ENCODE measurements around the gene SPATA33. TPM values are rescaled to one million over a fixed set of nuclear protein-coding genes. Genes with fewer than 3 reads are reported as not detected.
"Not testable (repeated sequence)": the region's sequence is repeated elsewhere in the genome, so short reads cannot be mapped to it uniquely, and the experiment has no call there.

Gene SPATA33
- total RNA-seq, 1 donor from 2014 or later: 42.6 TPM

GRCh38 chr16:89693931-89694783 lies 36.5 kb downstream of the SPATA33 start:
- peak overlapping the region; percentile 57 for H3K4me3 Mint-ChIP-seq
- peaks cover 3% of the 10 kb centered on the region for H3K4me1 Mint-ChIP-seq
- no peaks in the 10 kb centered on the region for H3K9me3 Mint-ChIP-seq
- no peak overlapping the region for H3K27ac Mint-ChIP-seq (ENCODE audit: unreplicated experiment)
- DNase-seq (ENCODE audit: low read depth, low spot score): no peak
- H3K36me3 Mint-ChIP-seq (ENCODE audit: low read depth): peaks cover 6% of the 10 kb centered on the region
- TF ChIP-seq CTCF (conservative IDR thresholded peaks at IDR 0.05): no peak
- no peaks in the 10 kb centered on the region for H3K27me3 Mint-ChIP-seq (ENCODE audit: low read depth)

- Mint-ChIP-seq H3K4me3 (peak overlapping the region; percentile 72), H3K27ac (ENCODE audit: unreplicated experiment) (peak overlapping the region; percentile 35)
- H3K9me3 Mint-ChIP-seq; H3K36me3 Mint-ChIP-seq (ENCODE audit: low read depth); H3K27me3 Mint-ChIP-seq (ENCODE audit: low read depth); H3K4me1 Mint-ChIP-seq; DNase-seq (ENCODE audit: low read depth, low spot score): not testable (repeated sequence)
Observed at GRCh38 chr16:89694784-89695085, 37.1 kb downstream of the SPATA33 start.

- peak overlapping the region; percentile 72 for H3K4me3 Mint-ChIP-seq
Observed at GRCh38 chr16:89695086-89695874, 37.6 kb downstream of the SPATA33 start.

GRCh38 chr16:89695875-89696669 lies 38.4 kb downstream of the SPATA33 start:
- H3K36me3 Mint-ChIP-seq (ENCODE audit: low read depth): peaks cover 7% of the 10 kb centered on the region
- no peaks in the 10 kb centered on the region for H3K27me3 Mint-ChIP-seq (ENCODE audit: low read depth)
- TF ChIP-seq CTCF (conservative IDR thresholded peaks at IDR 0.05): no peak
- no peak overlapping the region for H3K27ac Mint-ChIP-seq (ENCODE audit: unreplicated experiment)
- peaks cover 12% of the 10 kb centered on the region for H3K4me1 Mint-ChIP-seq
- H3K9me3 Mint-ChIP-seq: no peaks in the 10 kb centered on the region
- no peak for DNase-seq (ENCODE audit: low read depth, low spot score)
- no peak overlapping the region for H3K4me3 Mint-ChIP-seq

More at GRCh38 chr16:89695086-89695874, 37.6 kb downstream of the SPATA33 start:
- Mint-ChIP-seq H3K36me3 (ENCODE audit: low read depth) (peaks cover 7% of the 10 kb centered on the region), H3K4me1 (peaks cover 12% of the 10 kb centered on the region), H3K9me3 (no peaks in the 10 kb centered on the region), H3K27me3 (ENCODE audit: low read depth) (no peaks in the 10 kb centered on the region), H3K27ac (ENCODE audit: unreplicated experiment) (peak overlapping the region; percentile 35)
- no peak for DNase-seq (ENCODE audit: low read depth, low spot score)
- no peak for TF ChIP-seq CTCF (conservative IDR thresholded peaks at IDR 0.05)

- H3K36me3 Mint-ChIP-seq (ENCODE audit: low read depth): peaks cover 7% of the 10 kb centered on the region
- peaks cover 12% of the 10 kb centered on the region for H3K4me1 Mint-ChIP-seq
- H3K27me3 Mint-ChIP-seq (ENCODE audit: low read depth): no peaks in the 10 kb centered on the region
- no peak overlapping the region for H3K4me3 Mint-ChIP-seq
- no peaks in the 10 kb centered on the region for H3K9me3 Mint-ChIP-seq
- DNase-seq (ENCODE audit: low read depth, low spot score): no peak
- TF ChIP-seq CTCF (conservative IDR thresholded peaks at IDR 0.05): no peak
- H3K27ac Mint-ChIP-seq (ENCODE audit: unreplicated experiment): no peak overlapping the region
Observed at GRCh38 chr16:89696670-89697128, 39.1 kb downstream of the SPATA33 start.
